SK-N-SH treated with all-trans-retinoic acid at 6 μM for 48 hours (cell line): Measurements from ENCODE around the gene CBX8.

ENCODE experiments used
- ATAC-seq: fragments of 200-7000 bp; cut with Tn5 transposase; 3 replicates; pipeline ENCODE4 v1.9.1; 2020; ENCODE audit warnings: mild to moderate bottlenecking, moderate library complexity
- ARNTL ChIP-seq: fragments of 450-650 bp; formaldehyde crosslinking; IDR thresholded peaks from 2 replicates; pipeline ENCODE4 v1.5.0; 2020; ENCODE audit warnings: low read depth, mild to moderate bottlenecking, moderate library complexity, borderline replicate concordance
- BACH2 ChIP-seq: fragments of 250-450 bp; sonication (Bioruptor Pico); IDR thresholded peaks from 2 replicates; pipeline ENCODE4 v1.9.0; 2021; ENCODE audit warnings: mild to moderate bottlenecking, borderline replicate concordance
- CREB5 ChIP-seq: fragments of 250-450 bp; sonication (Bioruptor Pico); IDR thresholded peaks from 2 replicates; pipeline ENCODE4 v1.5.1; 2020; ENCODE audit warnings: low read depth, mild to moderate bottlenecking, moderate library complexity
- CSDC2 ChIP-seq: fragments of 250-450 bp; sonication (Bioruptor Pico); IDR thresholded peaks from 2 replicates; pipeline ENCODE4 v1.5.0; 2020; ENCODE audit warnings: mild to moderate bottlenecking, moderate library complexity
- CSRNP3 ChIP-seq: fragments of 250-450 bp; sonication (Bioruptor Pico); IDR thresholded peaks from 2 replicates; pipeline ENCODE4 v1.5.1; 2021; ENCODE audit warnings: mild to moderate bottlenecking, moderate library complexity
- ESRRG ChIP-seq: fragments of 250-450 bp; sonication (Bioruptor Pico); IDR thresholded peaks from 2 replicates; pipeline ENCODE4 v1.6.1; 2021; ENCODE audit warnings: mild to moderate bottlenecking
- GLIS3 ChIP-seq: fragments of 250-450 bp; sonication (Bioruptor Pico); IDR thresholded peaks from 2 replicates; pipeline ENCODE4 v1.5.0; 2020; ENCODE audit warnings: mild to moderate bottlenecking, moderate library complexity
- OSR1 ChIP-seq: fragments of 250-450 bp; sonication (Bioruptor Pico); IDR thresholded peaks from 2 replicates; pipeline ENCODE4 v1.8.0; 2022; ENCODE audit warnings: moderate library complexity, mild to moderate bottlenecking, inconsistent platforms
- PATZ1 ChIP-seq: fragments of 250-450 bp; sonication (Bioruptor Pico); IDR thresholded peaks from 2 replicates; pipeline ENCODE4 v1.8.0; 2020; ENCODE audit warnings: mild to moderate bottlenecking, moderate library complexity, borderline replicate concordance
- PPARA ChIP-seq: fragments of 250-450 bp; sonication (Bioruptor Pico); IDR thresholded peaks from 2 replicates; pipeline ENCODE4 v1.5.0; 2020; ENCODE audit warnings: mild to moderate bottlenecking, borderline replicate concordance
- RARB ChIP-seq: fragments of 250-450 bp; sonication (Bioruptor Pico); IDR thresholded peaks from 2 replicates; pipeline ENCODE4 v1.8.0; 2021; ENCODE audit warnings: mild to moderate bottlenecking, moderate library complexity
- SNAI2 ChIP-seq: fragments of 250-450 bp; sonication (Bioruptor Pico); IDR thresholded peaks from 2 replicates; pipeline ENCODE4 v1.5.0; 2020; ENCODE audit warnings: mild to moderate bottlenecking, moderate library complexity
- TCF4 ChIP-seq: fragments of 250-450 bp; sonication (Bioruptor Pico); IDR thresholded peaks from 2 replicates; pipeline ENCODE4 v1.8.0; 2021; ENCODE audit warnings: mild to moderate bottlenecking, moderate library complexity, borderline replicate concordance
- TOX ChIP-seq: fragments of 250-450 bp; sonication (Bioruptor Pico); IDR thresholded peaks from 2 replicates; pipeline ENCODE4 v1.8.0; 2021; ENCODE audit warnings: mild to moderate bottlenecking, moderate library complexity, borderline replicate concordance
- ZC3H10 ChIP-seq: fragments of 250-450 bp; sonication (Bioruptor Pico); IDR thresholded peaks from 2 replicates; pipeline ENCODE4 v1.5.1; 2021; ENCODE audit warnings: mild to moderate bottlenecking, moderate library complexity
- ZFP3 ChIP-seq: fragments of 250-450 bp; sonication (Bioruptor Pico); IDR thresholded peaks from 2 replicates; pipeline ENCODE4 v1.5.0; 2020; ENCODE audit warnings: mild to moderate bottlenecking, moderate library complexity
- ZFP30 ChIP-seq: fragments of 450-650 bp; formaldehyde crosslinking; IDR thresholded peaks from 2 replicates; pipeline ENCODE4 v1.5.0; 2022; ENCODE audit warnings: mild to moderate bottlenecking, moderate library complexity
- ZNF70 ChIP-seq: fragments of 450-650 bp; formaldehyde crosslinking; IDR thresholded peaks from 2 replicates; pipeline ENCODE4 v1.5.0; 2020; ENCODE audit warnings: mild to moderate bottlenecking, moderate library complexity
- ZNF8 ChIP-seq: fragments of 450-650 bp; formaldehyde crosslinking; IDR thresholded peaks from 2 replicates; pipeline ENCODE4 v1.5.0; 2020; ENCODE audit warnings: mild to moderate bottlenecking, moderate library complexity
- TF ChIP-seq, protein P1 (sequence below): fragments of 250-450 bp; sonication (Bioruptor Pico); IDR thresholded peaks from 2 replicates; pipeline ENCODE4 v1.8.0; 2021; ENCODE audit warnings: low read depth, mild to moderate bottlenecking, moderate library complexity, borderline replicate concordance
- TF ChIP-seq, protein P2 (sequence below): fragments of 250-450 bp; sonication (Bioruptor Pico); IDR thresholded peaks from 2 replicates; pipeline ENCODE4 v1.5.0; 2020; ENCODE audit warnings: mild to moderate bottlenecking, moderate library complexity

Gene CBX8

GRCh38 chr17:79795795-79796443 is 958 bp downstream of the CBX8 start:
- TF ChIP-seq, protein P1, sequence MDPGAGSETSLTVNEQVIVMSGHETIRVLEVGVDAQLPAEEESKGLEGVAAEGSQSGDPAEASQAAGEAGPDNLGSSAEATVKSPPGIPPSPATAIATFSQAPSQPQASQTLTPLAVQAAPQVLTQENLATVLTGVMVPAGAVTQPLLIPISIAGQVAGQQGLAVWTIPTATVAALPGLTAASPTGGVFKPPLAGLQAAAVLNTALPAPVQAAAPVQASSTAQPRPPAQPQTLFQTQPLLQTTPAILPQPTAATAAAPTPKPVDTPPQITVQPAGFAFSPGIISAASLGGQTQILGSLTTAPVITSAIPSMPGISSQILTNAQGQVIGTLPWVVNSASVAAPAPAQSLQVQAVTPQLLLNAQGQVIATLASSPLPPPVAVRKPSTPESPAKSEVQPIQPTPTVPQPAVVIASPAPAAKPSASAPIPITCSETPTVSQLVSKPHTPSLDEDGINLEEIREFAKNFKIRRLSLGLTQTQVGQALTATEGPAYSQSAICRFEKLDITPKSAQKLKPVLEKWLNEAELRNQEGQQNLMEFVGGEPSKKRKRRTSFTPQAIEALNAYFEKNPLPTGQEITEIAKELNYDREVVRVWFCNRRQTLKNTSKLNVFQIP (CRISPR knock-in tag) = no peak
- no peak for TF ChIP-seq SNAI2 (CRISPR knock-in tag)
- no peak for TF ChIP-seq ZFP3 (CRISPR knock-in tag)
- no peak for TF ChIP-seq RARB (CRISPR knock-in tag)
- no peak for TF ChIP-seq BACH2
- no peak for TF ChIP-seq TCF4 (CRISPR knock-in tag)
- no peak for TF ChIP-seq PPARA (CRISPR knock-in tag)
- TF ChIP-seq ZNF70 = no peak
- TF ChIP-seq ZNF8 (CRISPR knock-in tag) = no peak
- TF ChIP-seq TOX (CRISPR knock-in tag) = no peak
- no peak for TF ChIP-seq ESRRG (CRISPR knock-in tag)
- no peak for TF ChIP-seq ZFP30
- TF ChIP-seq OSR1 = no peak
- TF ChIP-seq ARNTL (CRISPR knock-in tag) = no peak
- TF ChIP-seq, protein P2, sequence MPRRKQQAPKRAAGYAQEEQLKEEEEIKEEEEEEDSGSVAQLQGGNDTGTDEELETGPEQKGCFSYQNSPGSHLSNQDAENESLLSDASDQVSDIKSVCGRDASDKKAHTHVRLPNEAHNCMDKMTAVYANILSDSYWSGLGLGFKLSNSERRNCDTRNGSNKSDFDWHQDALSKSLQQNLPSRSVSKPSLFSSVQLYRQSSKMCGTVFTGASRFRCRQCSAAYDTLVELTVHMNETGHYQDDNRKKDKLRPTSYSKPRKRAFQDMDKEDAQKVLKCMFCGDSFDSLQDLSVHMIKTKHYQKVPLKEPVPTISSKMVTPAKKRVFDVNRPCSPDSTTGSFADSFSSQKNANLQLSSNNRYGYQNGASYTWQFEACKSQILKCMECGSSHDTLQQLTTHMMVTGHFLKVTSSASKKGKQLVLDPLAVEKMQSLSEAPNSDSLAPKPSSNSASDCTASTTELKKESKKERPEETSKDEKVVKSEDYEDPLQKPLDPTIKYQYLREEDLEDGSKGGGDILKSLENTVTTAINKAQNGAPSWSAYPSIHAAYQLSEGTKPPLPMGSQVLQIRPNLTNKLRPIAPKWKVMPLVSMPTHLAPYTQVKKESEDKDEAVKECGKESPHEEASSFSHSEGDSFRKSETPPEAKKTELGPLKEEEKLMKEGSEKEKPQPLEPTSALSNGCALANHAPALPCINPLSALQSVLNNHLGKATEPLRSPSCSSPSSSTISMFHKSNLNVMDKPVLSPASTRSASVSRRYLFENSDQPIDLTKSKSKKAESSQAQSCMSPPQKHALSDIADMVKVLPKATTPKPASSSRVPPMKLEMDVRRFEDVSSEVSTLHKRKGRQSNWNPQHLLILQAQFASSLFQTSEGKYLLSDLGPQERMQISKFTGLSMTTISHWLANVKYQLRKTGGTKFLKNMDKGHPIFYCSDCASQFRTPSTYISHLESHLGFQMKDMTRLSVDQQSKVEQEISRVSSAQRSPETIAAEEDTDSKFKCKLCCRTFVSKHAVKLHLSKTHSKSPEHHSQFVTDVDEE = no peak
- TF ChIP-seq ZC3H10 (CRISPR knock-in tag) = no peak
- TF ChIP-seq CSDC2 (CRISPR knock-in tag) = no peak
- no peak for TF ChIP-seq CSRNP3 (CRISPR knock-in tag)
- ATAC-seq = no peak

- ATAC-seq = no peak
- no peak for TF ChIP-seq ESRRG (CRISPR knock-in tag)
- TF ChIP-seq ZNF70 = no peak
- no peak for TF ChIP-seq ZFP3 (CRISPR knock-in tag)
- TF ChIP-seq TCF4 (CRISPR knock-in tag) = no peak
- TF ChIP-seq CREB5 (CRISPR knock-in tag) = no peak
- no peak for TF ChIP-seq ARNTL (CRISPR knock-in tag)
- no peak for TF ChIP-seq PATZ1 (CRISPR knock-in tag)
- no peak for TF ChIP-seq PPARA (CRISPR knock-in tag)
- no peak for TF ChIP-seq GLIS3 (CRISPR knock-in tag)
These were observed 2.0 kb downstream of the CBX8 start for GRCh38 chr17:79794659-79795511.
